GM18873 (cell line): ENCODE data around the gene ALPP.
"Not testable (repeated sequence)": the region's sequence is repeated elsewhere in the genome, so short reads cannot be mapped to it uniquely, and the experiment has no call there.

Experiments used
- ATAC-seq: cut with Tn5 transposase; IDR thresholded peaks from one replicate; pipeline ENCODE4 v1.9.1; 2021; ENCODE audit warnings: mild to moderate bottlenecking, moderate library complexity, moderate number of reproducible peaks; ENCODE audit not compliant: unreplicated experiment, low FRiP score

ALPP gene

DNA sequence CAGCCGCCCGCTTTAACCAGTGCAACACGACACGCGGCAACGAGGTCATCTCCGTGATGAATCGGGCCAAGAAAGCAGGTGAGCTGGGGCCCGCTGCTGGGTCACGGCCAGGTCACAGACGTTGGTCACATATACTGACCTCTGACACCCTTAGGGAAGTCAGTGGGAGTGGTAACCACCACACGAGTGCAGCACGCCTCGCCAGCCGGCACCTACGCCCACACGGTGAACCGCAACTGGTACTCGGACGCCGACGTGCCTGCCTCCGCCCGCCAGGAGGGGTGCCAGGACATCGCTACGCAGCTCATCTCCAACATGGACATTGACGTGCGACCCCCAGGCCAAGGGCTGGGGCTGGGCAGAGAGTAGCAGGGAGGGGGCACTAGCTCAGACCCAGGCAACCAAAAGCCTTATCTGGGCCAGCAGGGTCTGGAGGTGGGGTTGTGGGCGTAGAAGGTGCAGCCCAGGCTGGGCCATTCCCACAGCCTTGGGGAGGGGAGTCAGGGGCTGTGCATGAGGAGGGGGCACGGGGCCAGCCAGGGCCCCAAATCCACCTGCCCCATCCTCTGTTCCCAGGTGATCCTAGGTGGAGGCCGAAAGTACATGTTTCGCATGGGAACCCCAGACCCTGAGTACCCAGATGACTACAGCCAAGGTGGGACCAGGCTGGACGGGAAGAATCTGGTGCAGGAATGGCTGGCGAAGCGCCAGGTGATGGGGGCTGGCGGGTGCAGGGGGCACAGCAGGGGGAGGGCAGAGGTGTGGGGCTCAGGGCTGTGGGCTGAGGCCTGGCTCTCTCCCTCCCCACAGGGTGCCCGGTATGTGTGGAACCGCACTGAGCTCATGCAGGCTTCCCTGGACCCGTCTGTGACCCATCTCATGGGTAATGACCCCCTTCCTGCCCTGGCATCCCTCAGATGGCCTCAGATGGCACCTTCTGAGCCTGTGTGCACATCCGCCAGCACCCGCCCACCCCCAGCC is 1.3 kb downstream of the ALPP start:
- not testable (repeated sequence) for ATAC-seq

DNA sequence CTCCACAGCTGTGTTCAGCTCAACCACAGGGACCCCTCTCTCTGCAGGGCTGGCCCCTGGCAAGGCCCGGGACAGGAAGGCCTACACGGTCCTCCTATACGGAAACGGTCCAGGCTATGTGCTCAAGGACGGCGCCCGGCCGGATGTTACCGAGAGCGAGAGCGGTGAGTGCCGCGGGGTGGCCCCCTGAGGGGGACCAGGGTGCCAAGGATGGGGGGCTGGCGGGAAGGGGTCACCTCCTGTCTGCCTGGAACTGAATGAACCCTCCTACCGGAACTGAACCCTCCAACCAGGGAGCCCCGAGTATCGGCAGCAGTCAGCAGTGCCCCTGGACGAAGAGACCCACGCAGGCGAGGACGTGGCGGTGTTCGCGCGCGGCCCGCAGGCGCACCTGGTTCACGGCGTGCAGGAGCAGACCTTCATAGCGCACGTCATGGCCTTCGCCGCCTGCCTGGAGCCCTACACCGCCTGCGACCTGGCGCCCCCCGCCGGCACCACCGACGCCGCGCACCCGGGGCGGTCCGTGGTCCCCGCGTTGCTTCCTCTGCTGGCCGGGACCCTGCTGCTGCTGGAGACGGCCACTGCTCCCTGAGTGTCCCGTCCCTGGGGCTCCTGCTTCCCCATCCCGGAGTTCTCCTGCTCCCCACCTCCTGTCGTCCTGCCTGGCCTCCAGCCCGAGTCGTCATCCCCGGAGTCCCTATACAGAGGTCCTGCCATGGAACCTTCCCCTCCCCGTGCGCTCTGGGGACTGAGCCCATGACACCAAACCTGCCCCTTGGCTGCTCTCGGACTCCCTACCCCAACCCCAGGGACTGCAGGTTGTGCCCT is 2.9 kb downstream of the ALPP start:
- not testable (repeated sequence) for ATAC-seq

- ATAC-seq: no peak
These were observed 4.0 kb downstream of the ALPP start for GRCh38 chr2:232382331-232383225.

DNA sequence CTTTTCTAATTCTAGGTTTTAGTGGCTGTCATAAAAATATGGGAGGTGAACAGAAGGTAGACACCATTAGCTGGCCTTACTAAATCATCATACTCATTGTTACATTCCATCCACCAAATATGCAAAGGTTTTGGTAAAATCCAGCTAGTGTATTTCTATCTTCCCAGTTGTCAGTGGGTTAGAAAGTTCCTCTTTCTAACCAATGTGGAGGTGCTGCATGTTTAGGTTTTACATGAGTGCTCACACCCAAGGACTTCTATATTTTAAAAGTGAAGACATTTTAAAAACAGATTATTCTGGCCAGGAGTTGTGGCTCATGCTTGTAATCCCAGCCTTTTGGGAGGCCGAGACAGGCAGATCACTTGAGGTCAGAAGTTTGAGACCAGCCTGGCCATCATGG is 5.9 kb downstream of the ALPP start:
- ATAC-seq: no peak

- not testable (repeated sequence) for ATAC-seq
These were observed 6.5 kb downstream of the ALPP start for GRCh38 chr2:232385058-232385457.

- ATAC-seq: no peak
These were observed 7.3 kb downstream of the ALPP start for GRCh38 chr2:232385660-232386489.

DNA sequence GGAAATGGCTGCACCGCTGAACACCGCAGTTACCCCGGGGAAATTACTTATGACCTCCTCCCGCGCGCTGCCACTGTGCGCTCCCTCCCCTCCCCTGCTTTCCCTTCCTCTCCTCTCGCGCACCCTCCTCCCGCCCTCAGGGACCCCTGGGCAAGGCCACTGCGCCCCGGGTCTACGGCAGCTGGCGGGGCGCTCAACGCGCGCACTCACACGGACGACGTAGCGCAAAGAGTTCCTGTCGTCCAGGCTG is 7.9 kb downstream of the ALPP start:
- ATAC-seq: no peak

DNA sequence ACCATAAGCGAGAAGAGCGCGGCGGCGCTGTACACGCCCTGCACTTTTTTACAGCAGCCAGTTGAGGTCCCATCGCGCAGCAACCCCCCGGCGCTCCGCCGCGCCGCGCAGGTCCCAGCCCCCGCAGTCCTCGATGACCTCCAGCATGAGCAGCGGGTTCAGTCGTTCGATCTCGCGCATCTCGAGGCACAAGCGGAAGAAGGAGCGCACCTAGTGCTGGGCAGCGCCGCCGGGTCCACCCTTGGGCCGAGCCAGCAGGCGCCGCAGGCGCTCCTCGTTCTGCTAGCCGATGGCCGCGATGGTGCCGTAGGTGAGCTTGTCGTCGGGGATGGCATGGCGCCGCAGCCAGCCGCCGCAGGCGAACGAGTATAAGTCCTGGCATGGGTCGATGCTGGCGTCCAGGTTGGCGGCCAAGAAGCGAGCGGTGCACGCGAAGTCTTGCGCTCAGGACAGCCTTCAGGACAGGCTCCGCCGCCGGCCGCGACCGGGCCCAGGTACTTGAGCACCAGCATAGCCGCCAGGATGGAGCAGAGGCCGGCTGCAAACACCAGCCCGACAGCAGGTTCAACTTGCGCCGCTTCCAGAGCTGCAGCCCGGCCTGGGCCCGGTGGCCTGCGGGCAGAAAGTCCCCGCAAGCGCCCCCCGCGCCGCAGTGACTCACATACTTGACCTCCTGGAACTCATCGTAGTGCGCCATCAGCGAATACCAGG is 8.3 kb downstream of the ALPP start:
- no peak for ATAC-seq

DNA sequence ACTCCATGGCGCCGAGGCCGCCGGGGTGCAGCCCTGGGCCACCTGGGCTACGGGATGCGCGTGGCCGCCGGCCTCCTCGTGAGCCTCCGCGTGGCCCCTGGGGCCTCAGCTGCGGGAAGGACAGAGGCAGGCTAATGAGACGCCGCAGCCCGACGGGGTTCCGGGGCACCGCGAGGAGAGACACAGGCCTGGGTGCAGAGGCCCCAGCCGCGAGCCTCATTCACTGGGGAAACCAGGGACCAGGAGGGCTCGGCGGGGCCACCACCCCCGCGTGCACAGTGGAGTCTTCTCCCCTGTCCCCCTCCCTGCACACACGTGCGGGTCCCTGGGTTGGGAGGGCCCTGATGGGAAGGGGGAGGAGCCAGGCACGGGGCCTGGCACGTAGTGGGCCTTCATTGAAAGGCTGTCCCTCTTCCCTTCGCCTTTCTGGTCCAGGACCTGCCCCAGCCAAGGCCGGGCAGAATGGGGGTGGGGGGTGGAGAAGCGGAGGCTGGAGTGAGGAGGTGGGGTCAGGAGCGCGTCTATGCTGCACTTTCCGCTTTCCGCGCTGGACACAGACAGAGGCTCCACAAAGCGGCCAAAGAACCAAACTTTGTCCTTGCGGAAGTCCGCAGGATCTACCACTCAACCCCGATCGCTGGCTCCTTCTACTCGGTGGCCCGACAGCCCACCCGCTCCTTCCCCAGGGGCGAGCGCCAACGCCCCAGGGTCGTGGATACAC is 9.1 kb downstream of the ALPP start:
- ATAC-seq: no peak

GRCh38 chr2:232388324-232388891 is 9.9 kb downstream of the ALPP start:
- no peak for ATAC-seq

DNA sequence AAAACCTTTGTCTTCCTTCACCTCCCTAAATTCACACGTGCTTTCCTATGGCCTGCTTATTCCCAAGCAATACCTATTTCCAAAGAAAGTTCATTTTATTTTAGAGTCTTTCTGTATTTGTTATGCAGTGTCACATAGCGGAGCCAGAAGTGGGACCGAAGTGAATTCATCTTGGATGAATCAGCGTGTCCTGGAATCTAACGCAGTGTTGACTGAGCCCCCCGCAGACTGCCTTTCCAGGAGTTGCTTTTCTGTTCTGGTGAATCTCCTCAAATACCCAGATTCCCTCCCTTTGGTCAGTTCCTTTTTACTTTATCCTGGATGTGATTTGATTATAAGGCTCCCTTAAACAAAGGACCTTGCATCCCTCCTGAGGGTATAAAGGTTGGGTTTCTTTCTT is 10.8 kb downstream of the ALPP start:
- no peak for ATAC-seq

GRCh38 chr2:232390661-232391060 is 12.1 kb downstream of the ALPP start:
- no peak for ATAC-seq

- no peak for ATAC-seq
These were observed 15.0 kb downstream of the ALPP start for GRCh38 chr2:232393556-232393955.

DNA sequence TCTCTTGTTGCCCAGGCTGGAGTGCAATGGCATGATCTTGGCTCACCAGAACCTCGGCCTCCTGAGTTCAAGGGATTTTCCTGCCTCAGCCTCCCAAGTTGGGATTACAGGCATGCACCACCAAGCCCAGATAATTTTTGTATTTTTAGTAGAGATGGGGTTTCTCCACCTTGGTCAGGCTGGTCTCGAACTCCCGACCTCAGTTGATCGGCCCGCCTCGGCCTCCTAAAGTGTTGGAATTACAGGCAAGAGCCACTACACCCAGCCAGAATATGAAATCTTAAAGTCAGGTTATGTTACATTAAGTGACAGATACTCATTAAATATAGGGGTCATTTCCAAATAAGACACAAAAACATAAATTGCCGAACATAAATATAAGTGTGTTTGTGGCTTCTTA is 15.9 kb downstream of the ALPP start:
- not testable (repeated sequence) for ATAC-seq

GRCh38 chr2:232395586-232395985 is 17.0 kb downstream of the ALPP start:
- no peak for ATAC-seq

GRCh38 chr2:232396683-232397082 is 18.1 kb downstream of the ALPP start:
- no peak for ATAC-seq

- no peak for ATAC-seq
These were observed 19.9 kb downstream of the ALPP start for GRCh38 chr2:232398293-232399034.
